ACC112 (cell line): ENCODE results near the gene AGXT2.

Experiments used
- H2AFZ ChIP-seq: fragments of 200-600 bp; sonication (generic); one replicate; pipeline ENCODE4 v1.6.0; 2017; ENCODE audit warnings: antibody characterized with exemption, low read length; ENCODE audit not compliant: unreplicated experiment
- H3K27ac ChIP-seq: fragments of 200-600 bp; sonication (generic); 2 replicates; pipeline ENCODE4 v1.5.1; 2014; ENCODE audit warnings: low read depth, mild to moderate bottlenecking, antibody characterized with exemption, low read length, moderate library complexity
- H3K27me3 ChIP-seq: fragments of 200-600 bp; sonication (generic); 2 replicates; pipeline ENCODE4 v1.6.1; 2014; ENCODE audit warnings: mild to moderate bottlenecking, antibody characterized with exemption, low read length, moderate library complexity, mixed read lengths; ENCODE audit not compliant: insufficient read depth
- H3K36me3 ChIP-seq: fragments of 200-600 bp; sonication (generic); 2 replicates; pipeline ENCODE4 v1.6.1; 2016; ENCODE audit warnings: mild to moderate bottlenecking, antibody characterized with exemption, low read length, moderate library complexity, mixed read lengths; ENCODE audit not compliant: insufficient read depth
- H3K4me1 ChIP-seq: fragments of 200-600 bp; sonication (generic); one replicate; pipeline ENCODE4 v1.6.1; 2016; ENCODE audit warnings: low read length, mixed read lengths; ENCODE audit not compliant: insufficient read depth, unreplicated experiment, control insufficient read depth
- H3K4me3 ChIP-seq: fragments of 200-600 bp; sonication (generic); 2 replicates; pipeline ENCODE4 v1.5.1; 2014; ENCODE audit warnings: mild to moderate bottlenecking, low read depth, low read length
- H3K79me2 ChIP-seq: fragments of 200-600 bp; sonication (generic); one replicate; pipeline ENCODE4 v1.6.0; 2016; ENCODE audit warnings: low read length; ENCODE audit not compliant: control insufficient read depth, unreplicated experiment, insufficient read depth

The AGXT2 gene

GRCh38 chr5:35047785-35048404 is at the start of gene AGXT2:
AGXT2 (minus strand) TSS chr5:35047949; CDS start chr5:35047892, 57 bp downstream.
- H3K36me3 ChIP-seq, result no peaks in the 10 kb centered on the region
- H3K4me1 ChIP-seq, result peaks cover 24% of the 10 kb centered on the region
- no peak within 1 kb of the TSS for H2AFZ ChIP-seq
- no peaks in the 10 kb centered on the region for H3K79me2 ChIP-seq
- H3K4me3 ChIP-seq, result no peak within 1 kb of the TSS
- H3K27ac ChIP-seq, result peak within 1 kb of the TSS; percentile 53
- no peaks in the 10 kb centered on the region for H3K27me3 ChIP-seq

- H3K27me3 ChIP-seq, result peaks cover 4% of the 10 kb centered on the region; the same call in 1 of the 2 replicates
- no peak overlapping the region for H3K4me3 ChIP-seq
Observed at GRCh38 chr5:35096932-35097331, 49.2 kb upstream of the AGXT2 start.

GRCh38 chr5:35096216-35096615 is 48.5 kb upstream of the AGXT2 start:
- Histone ChIP-seq H3K4me1 (no peaks in the 10 kb centered on the region), H3K27ac (no peak overlapping the region), H3K4me3 (no peak overlapping the region), H3K79me2 (no peaks in the 10 kb centered on the region), H2AFZ (no peak overlapping the region), H3K27me3 (peaks cover 2% of the 10 kb centered on the region; the same call in 1 of the 2 replicates), H3K36me3 (no peaks in the 10 kb centered on the region)

More at GRCh38 chr5:35096932-35097331, 49.2 kb upstream of the AGXT2 start:
- Histone ChIP-seq H3K27ac (no peak overlapping the region), H3K79me2 (no peaks in the 10 kb centered on the region), H3K4me1 (no peaks in the 10 kb centered on the region), H2AFZ (no peak overlapping the region), H3K36me3 (no peaks in the 10 kb centered on the region)

- Histone ChIP-seq H2AFZ (no peak overlapping the region), H3K4me1 (no peaks in the 10 kb centered on the region), H3K4me3 (no peak overlapping the region), H3K79me2 (no peaks in the 10 kb centered on the region), H3K27me3 (no peaks in the 10 kb centered on the region), H3K36me3 (no peaks in the 10 kb centered on the region), H3K27ac (no peak overlapping the region)
Observed at GRCh38 chr5:35095366-35095765, 47.6 kb upstream of the AGXT2 start.

GRCh38 chr5:35094948-35095347 is 47.2 kb upstream of the AGXT2 start:
- Histone ChIP-seq H3K36me3 (no peaks in the 10 kb centered on the region), H3K4me3 (no peak overlapping the region), H3K79me2 (no peaks in the 10 kb centered on the region), H3K27ac (no peak overlapping the region), H2AFZ (no peak overlapping the region), H3K27me3 (no peaks in the 10 kb centered on the region), H3K4me1 (no peaks in the 10 kb centered on the region)

GRCh38 chr5:35092703-35093102 is 45.0 kb upstream of the AGXT2 start:
- Histone ChIP-seq H2AFZ (no peak overlapping the region), H3K27ac (no peak overlapping the region), H3K4me3 (no peak overlapping the region), H3K4me1 (peaks cover 10% of the 10 kb centered on the region), H3K27me3 (no peaks in the 10 kb centered on the region), H3K79me2 (no peaks in the 10 kb centered on the region), H3K36me3 (no peaks in the 10 kb centered on the region)

GRCh38 chr5:35091704-35092103 is 44.0 kb upstream of the AGXT2 start:
- Histone ChIP-seq H3K79me2 (no peaks in the 10 kb centered on the region), H3K4me3 (no peak overlapping the region), H3K36me3 (no peaks in the 10 kb centered on the region), H3K4me1 (peaks cover 11% of the 10 kb centered on the region), H3K27ac (no peak overlapping the region), H3K27me3 (no peaks in the 10 kb centered on the region), H2AFZ (no peak overlapping the region)

GRCh38 chr5:35089334-35090314 is 41.9 kb upstream of the AGXT2 start:
- peaks cover 11% of the 10 kb centered on the region for H3K4me1 ChIP-seq
- no peak overlapping the region for H3K27ac ChIP-seq
- no peaks in the 10 kb centered on the region for H3K27me3 ChIP-seq
- H3K36me3 ChIP-seq, result no peaks in the 10 kb centered on the region
- no peak overlapping the region for H3K4me3 ChIP-seq
- H2AFZ ChIP-seq, result no peak overlapping the region
- no peaks in the 10 kb centered on the region for H3K79me2 ChIP-seq

GRCh38 chr5:35087991-35088390 is 40.2 kb upstream of the AGXT2 start:
- no peak overlapping the region for H3K27ac ChIP-seq
- H3K27me3 ChIP-seq, result no peaks in the 10 kb centered on the region
- peaks cover 11% of the 10 kb centered on the region for H3K4me1 ChIP-seq
- no peaks in the 10 kb centered on the region for H3K79me2 ChIP-seq
- no peak overlapping the region for H3K4me3 ChIP-seq
- H2AFZ ChIP-seq, result peak overlapping the region; percentile 13
- H3K36me3 ChIP-seq, result no peaks in the 10 kb centered on the region

- Histone ChIP-seq H3K36me3 (no peaks in the 10 kb centered on the region), H3K27me3 (no peaks in the 10 kb centered on the region), H3K4me1 (peaks cover 5% of the 10 kb centered on the region), H2AFZ (no peak overlapping the region), H3K4me3 (no peak overlapping the region), H3K27ac (no peak overlapping the region), H3K79me2 (no peaks in the 10 kb centered on the region)
Observed at GRCh38 chr5:35083150-35083549, 35.4 kb upstream of the AGXT2 start.
